Activated CD8-positive, alpha-beta memory T cell treated with anti-CD3 and anti-CD28 coated beads for 1 hour (primary cell): ENCODE data around the gene DPEP3.
"Not testable (repeated sequence)": the region's sequence is repeated elsewhere in the genome, so short reads cannot be mapped to it uniquely, and the experiment has no call there.

ENCODE experiments used
- DNase-seq, 2 donors: peaks; one replicate each; pipeline ENCODE4 v3.0.0-alpha.2; 2020; ENCODE audit warnings: low read depth in 1 of 2; ENCODE audit errors: extremely low read depth in 1 of 2

DPEP3 gene

GRCh38 chr16:67995423-67995822 lies 15.1 kb upstream of the DPEP3 start:
- no peak for DNase-seq

GRCh38 chr16:67994040-67994408 lies 13.7 kb upstream of the DPEP3 start:
- DNase-seq, result not testable (repeated sequence)

DNA sequence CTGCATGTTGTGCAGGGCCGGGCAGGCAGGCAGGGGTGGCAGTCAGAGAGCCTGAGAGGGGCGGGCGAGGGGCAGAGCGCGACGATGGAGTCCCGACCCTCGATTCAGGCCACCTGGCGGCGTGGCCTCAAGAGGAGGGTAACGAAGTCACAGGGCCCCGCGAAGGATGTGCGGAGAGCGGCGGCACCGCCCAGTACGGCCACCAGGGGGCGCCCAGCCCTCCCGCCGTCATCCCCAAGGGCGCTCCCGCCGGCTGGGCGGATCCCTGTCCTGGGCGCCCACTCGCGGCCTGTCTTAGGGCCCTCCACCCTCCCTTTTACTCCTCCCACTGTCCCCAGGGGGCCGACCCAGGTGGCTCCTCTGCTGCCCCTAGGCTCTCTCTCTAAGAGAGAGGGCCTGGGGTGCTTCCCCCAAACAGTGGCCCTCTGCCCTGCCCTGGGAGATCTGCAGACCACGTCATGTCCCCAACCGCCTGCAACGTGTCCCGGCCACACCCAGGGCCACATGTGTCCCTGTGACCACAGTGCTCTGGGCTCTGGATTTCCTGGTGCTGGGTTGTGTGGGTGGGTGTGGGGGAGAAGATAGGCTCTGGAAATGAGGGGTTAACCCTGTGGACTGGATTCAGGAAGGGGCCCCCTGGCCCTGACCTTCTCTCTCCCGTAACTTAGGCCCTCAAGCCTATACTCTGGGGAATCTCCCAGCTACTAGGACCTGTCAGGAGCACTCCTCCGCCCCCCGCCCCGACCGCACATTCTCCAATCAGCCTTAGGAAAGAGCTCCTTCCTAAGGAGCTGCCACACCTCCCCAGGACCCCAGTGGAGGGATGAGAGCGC lies 13.1 kb upstream of the DPEP3 start:
- DNase-seq, result peak; percentile 52 to 72

DNA sequence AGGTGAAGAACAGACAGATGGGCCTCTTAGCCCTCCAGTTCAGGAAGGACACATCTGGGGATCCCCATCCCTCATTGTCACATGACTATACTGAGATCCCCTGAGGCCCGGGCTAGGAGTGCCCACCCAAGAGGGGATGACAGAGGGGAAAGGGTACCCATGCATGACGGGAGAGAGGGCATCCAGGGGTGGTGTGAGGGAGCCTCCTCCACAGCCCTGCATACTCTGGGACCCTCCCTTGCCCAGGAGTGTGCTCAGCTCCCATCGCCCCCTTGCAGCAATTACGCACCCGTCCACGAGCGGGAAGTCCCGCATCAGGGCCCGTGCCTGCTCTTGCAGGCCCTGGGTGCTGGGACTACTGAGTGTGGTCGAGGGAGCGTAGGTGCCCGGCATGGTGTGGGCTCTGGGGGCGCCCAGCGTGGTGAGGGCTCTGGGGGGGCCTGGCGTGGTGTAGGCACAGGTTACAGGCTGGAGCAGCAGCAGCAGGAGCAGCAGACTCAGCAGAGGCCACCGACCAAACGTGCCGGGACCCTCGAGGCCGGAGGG lies 12.4 kb upstream of the DPEP3 start:
- DNase-seq, result no peak

DNA sequence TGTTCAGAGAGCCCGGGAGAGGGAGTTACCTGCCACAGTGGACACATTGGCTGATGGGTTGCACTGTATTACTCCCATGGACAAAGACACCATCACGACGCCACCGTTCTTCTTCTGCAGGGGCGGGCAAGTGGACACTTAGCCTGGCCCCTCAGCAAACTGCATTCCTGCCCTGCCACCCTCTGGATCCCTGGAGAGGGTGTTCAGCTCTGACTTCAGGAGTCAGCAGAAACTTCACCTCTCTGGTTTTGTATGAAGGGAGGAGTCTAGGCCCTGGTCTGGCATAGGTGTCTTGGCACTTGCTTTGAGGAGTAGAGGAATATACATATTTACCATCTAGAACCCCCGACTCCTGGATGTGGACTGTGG lies 9.7 kb upstream of the DPEP3 start:
- DNase-seq, result no peak

- no peak for DNase-seq
Measured at GRCh38 chr16:67989322-67990017, 9.2 kb upstream of the DPEP3 start.

- no peak for DNase-seq
Measured at GRCh38 chr16:67988675-67989074, 8.4 kb upstream of the DPEP3 start.

DNA sequence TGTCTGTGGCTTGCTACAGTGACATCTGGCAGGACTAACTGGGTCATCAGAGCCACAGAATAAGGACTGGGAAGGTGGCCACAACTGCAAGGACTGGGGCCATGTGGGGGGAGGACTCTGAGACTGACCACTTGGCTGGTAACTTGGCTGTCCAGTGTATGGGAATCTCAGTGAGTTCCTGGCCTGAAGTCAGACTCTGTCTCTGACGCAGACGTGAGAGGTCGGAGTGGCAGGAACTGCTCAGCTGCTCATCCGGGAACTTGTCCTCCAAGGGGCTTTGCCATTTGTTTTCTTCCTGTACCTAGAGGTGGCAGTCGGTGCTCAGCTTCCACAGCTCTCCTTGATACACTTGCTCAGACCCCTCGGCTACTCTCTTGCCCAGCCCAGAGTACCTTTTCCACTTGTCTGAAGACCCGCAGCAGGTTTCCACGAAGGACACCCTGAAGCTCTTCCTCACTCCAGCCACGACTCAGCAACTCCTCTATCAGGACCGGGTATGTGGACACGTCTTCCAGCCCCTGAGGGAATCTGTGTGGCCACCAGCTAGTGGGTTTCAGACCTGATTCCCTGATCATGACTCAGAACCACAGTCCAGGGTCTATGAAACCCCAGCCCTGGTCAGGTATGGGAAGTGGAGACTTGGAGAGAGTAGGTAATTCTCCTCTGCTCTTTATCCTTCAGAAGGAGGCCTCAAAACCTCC lies 7.3 kb upstream of the DPEP3 start:
- DNase-seq, result no peak

DNA sequence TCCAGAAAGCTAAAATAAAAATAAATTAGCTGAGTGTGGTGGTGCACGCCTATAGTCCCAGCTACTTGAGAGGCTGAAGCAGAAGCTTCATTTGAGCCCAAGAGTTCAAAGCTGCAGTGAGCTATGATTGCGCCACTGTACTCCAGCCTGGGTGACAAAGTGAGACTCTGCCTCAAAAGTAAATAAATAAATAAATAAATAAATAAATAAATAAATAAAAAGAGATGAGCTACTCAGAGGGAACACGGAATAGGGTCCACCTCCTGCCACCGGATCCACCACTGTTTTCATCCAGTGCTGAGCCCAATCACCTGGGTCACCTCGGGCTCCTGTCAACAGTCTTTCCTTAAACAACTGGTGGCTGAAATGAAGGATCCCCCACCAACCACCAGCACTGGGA lies 6.7 kb upstream of the DPEP3 start:
- DNase-seq, result no peak

DNA sequence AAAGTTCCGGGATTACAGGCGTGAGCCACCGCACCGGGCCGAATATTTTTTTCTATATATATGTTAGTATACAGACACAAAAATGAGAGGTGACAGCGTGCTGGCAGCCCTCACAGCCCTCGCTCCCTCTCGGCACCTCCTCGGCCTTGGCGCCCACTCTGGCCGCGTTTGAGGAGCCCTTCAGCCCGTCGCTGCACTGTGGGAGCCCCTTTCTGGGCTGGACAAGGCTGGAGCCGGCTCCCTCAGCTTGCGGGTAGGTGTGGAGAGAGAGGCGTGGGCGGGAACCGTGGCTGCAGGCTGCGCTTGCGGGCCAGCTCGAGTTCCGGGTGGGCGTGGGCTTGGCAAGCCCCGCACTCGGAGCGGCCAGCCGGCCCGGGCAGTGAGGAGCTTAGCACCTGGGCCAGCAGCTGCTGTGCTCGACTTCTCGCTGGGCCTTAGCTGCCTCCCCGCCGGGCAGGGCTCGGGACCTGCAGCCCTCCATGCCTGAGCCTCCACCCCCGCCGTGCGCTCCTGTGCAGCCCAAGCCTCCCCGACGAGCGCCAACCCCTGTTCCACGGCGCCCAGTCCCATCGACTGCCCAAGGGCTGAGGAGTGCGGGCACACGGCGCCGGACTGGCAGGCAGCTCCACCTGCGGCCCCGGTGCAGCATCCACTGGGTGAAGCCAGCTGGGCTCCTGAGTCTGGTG lies 1.9 kb upstream of the DPEP3 start:
- no peak for DNase-seq

- DNase-seq, result no peak
Measured at GRCh38 chr16:67977469-67978227, 2.7 kb downstream of the DPEP3 start.

DNA sequence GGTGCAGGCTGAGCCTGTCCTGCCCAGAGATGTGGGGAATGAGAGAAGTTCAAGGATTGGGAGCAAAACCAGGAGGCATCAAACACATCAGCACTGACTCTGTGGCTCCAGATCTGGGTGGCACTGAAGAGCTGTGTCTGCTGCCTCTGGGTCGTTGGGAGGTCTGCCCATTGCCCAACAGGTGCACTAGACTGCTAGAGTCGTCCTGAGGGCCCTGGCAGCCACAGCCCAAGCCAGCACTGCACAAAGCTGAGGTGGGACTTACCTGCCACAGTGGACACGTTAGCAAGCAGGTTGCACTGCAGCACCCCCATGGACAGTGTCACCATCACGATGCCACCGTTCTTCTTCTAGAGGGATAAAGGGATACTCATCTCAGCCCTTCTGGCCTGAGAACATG lies 3.3 kb downstream of the DPEP3 start:
- no peak for DNase-seq

DNA sequence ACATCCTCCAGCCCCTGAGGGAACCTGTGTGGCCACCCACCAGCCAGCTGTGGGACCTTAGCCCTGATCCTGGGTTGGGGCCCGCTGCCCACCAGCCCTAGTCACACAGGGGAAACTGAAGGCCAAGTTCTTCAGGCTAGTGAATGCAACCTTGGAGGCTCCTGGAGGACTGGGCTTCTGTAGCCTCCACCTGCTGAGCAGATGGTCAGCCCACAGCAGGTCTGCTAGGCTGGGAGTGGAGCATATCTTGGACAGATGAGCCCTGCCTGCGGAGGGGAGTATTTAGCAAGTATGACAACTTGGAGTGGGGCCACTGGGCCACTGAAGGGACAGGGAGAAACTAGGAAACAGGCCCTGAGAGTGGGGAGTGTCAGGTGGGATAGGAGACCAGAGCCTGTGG lies 4.1 kb downstream of the DPEP3 start:
- no peak for DNase-seq

DNA sequence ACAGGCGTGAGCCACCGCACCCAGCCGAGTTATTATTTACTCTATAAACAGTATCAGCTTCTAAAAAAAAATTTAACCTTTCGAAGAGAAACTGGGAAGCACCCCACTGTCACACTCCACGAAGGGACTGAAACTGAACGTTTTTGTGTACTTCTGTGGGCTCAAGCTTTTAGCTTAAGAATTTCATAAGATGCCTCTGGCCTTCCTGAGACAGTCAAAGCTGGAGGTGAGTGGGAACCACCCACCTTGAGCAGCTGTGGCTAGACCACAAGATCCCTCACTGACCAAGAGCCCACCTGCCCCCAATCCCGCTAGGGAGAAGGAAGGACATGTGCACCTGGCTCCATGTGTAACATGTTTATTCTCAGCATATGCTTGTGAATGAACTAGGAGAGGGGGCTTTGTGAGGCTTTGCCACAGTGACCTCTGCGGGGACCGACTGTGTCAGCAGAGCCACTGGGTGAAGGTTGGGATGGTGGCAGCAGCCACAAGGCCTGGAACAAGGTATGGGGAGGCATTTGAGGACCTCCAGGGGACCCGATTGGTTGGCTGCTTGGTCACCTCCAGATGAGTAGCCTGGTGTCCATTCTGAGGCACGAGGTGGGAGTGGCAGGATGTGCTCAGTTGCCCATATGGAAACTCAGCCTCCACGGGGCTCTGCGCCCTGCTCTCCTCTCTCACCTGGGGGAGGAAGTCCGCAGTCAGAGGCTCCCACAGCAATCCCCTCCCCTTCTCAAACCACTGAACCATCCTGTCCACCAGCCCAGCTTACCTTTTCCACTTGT lies 4.8 kb downstream of the DPEP3 start:
- DNase-seq, result no peak

DNA sequence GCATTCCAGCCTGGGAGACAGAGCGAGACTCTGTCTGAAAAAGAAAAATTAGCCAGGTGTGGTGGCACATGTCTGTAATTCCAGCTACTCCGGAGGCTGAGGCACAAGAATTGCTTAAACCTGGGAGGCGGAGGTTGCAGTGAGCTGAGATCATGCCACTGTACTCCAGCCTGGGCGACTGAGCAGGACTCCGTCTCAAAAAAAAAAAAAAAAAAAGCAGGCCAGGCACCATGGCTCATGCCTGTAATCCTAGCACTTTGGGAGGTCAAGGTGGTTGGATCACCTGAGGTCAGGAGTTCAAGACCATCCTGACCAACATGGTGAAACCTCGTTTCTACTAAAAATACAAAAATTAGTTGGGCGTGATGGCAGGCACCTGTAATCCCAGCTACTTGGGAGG lies 8.0 kb downstream of the DPEP3 start:
- not testable (repeated sequence) for DNase-seq

GRCh38 chr16:67971111-67971510 lies 9.2 kb downstream of the DPEP3 start:
- no peak for DNase-seq

GRCh38 chr16:67969254-67970039 lies 10.9 kb downstream of the DPEP3 start:
- DNase-seq, result no peak

- DNase-seq, result peak; percentile 55 to 78
Measured at GRCh38 chr16:67968400-67969253, 11.7 kb downstream of the DPEP3 start, which contains the start of gene SLC12A4. Gene SLC12A4 (minus strand): TSS chr16:67968637. CDS start chr16:67968553, 84 bp downstream.
